ENCODE results near the gene PHKB. TPM values are rescaled to one million over a fixed set of nuclear protein-coding genes. Genes with fewer than 3 reads are reported as not detected.
"Not testable (repeated sequence)": the region's sequence is repeated elsewhere in the genome, so short reads cannot be mapped to it uniquely, and the experiment has no call there.

The PHKB gene
- total RNA-seq, 1 experiment from 2014 or later: 83.4 TPM

DNA sequence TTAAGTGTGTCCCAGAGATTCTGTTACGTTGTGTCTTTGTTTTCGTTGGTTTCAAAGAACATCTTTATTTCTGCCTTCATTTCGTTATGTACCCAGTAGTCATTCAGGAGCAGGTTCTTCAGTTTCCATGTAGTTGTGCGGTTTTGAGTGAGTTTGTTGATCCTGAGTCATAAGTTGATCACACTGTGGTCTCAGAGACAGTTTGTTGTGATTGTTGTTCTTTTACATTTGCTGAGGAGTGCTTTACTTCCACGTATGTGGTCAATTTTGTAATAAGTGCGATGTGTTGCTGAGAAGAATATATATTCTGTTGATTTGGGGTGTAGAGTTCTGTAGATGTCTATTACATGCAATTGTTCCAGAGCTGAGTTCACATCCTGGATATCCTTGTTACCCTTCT is 83.1 kb downstream of the PHKB start:
- H3K4me3 Mint-ChIP-seq (ENCODE audit: low read depth, unreplicated experiment); BruUV-seq (replicated peaks); H3K36me3 Mint-ChIP-seq (ENCODE audit: insufficient read depth, unreplicated experiment); H3K27me3 Mint-ChIP-seq (ENCODE audit: unreplicated experiment); DNase-seq; CTCF ChIA-PET; intact Hi-C loops (cut with micrococcal nuclease; ENCODE audit: unreplicated experiment); H3K27ac Mint-ChIP-seq (ENCODE audit: unreplicated experiment); H3K4me1 Mint-ChIP-seq (ENCODE audit: low read depth, unreplicated experiment): not testable (repeated sequence)
- H3K9me3 Mint-ChIP-seq (ENCODE audit: low read depth, unreplicated experiment): peaks cover 15% of the 10 kb centered on the region

DNA sequence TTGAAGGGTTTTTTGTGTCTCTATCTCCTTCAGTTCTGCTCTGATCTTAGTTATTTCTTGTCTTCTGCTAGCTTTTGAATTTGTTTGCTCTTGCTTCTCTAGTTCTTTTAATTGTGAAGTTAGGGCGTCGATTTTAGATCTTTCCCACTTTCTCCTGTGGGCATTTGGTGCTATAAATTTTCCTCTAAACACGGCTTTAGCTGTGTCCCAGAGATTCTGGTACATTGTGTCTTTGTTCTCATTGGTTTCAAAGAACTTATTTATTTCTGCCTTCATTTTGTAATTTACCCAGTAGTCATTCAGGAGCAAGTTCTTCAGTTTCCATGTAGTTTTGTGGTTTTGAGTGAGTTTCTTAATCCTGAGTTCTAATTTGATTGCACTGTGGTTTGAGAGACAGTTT is 90.1 kb downstream of the PHKB start:
- CTCF ChIA-PET; BruUV-seq (replicated peaks); intact Hi-C loops (cut with micrococcal nuclease; ENCODE audit: unreplicated experiment); H3K4me1 Mint-ChIP-seq (ENCODE audit: low read depth, unreplicated experiment); H3K36me3 Mint-ChIP-seq (ENCODE audit: insufficient read depth, unreplicated experiment); DNase-seq; H3K27ac Mint-ChIP-seq (ENCODE audit: unreplicated experiment); H3K4me3 Mint-ChIP-seq (ENCODE audit: low read depth, unreplicated experiment); H3K27me3 Mint-ChIP-seq (ENCODE audit: unreplicated experiment): not testable (repeated sequence)
- H3K9me3 Mint-ChIP-seq (ENCODE audit: low read depth, unreplicated experiment): peaks cover 13% of the 10 kb centered on the region

DNA sequence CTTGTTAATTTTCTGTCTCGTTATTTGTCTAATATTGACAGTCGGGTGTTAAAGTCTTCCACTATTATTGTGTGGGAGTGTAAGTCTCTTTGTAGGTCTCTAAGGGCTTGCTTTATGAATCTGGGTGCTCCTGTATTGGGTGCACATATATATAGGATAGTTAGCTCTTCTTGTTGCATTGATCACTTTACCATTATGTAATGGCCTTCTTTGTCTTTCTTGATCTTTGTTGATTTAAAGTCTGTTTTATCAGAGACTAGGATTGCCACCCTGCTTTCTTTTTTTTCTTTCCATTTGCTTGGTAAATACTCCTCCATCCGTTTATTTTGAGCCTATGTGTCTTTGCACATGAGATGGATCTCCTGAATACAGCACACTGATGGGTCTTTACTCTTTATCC is 90.6 kb downstream of the PHKB start:
- H3K4me1 Mint-ChIP-seq (ENCODE audit: low read depth, unreplicated experiment); H3K36me3 Mint-ChIP-seq (ENCODE audit: insufficient read depth, unreplicated experiment); BruUV-seq (replicated peaks); H3K27ac Mint-ChIP-seq (ENCODE audit: unreplicated experiment); H3K27me3 Mint-ChIP-seq (ENCODE audit: unreplicated experiment); CTCF ChIA-PET; intact Hi-C loops (cut with micrococcal nuclease; ENCODE audit: unreplicated experiment); H3K4me3 Mint-ChIP-seq (ENCODE audit: low read depth, unreplicated experiment); DNase-seq: not testable (repeated sequence)
- peaks cover 11% of the 10 kb centered on the region for H3K9me3 Mint-ChIP-seq (ENCODE audit: low read depth, unreplicated experiment)

DNA sequence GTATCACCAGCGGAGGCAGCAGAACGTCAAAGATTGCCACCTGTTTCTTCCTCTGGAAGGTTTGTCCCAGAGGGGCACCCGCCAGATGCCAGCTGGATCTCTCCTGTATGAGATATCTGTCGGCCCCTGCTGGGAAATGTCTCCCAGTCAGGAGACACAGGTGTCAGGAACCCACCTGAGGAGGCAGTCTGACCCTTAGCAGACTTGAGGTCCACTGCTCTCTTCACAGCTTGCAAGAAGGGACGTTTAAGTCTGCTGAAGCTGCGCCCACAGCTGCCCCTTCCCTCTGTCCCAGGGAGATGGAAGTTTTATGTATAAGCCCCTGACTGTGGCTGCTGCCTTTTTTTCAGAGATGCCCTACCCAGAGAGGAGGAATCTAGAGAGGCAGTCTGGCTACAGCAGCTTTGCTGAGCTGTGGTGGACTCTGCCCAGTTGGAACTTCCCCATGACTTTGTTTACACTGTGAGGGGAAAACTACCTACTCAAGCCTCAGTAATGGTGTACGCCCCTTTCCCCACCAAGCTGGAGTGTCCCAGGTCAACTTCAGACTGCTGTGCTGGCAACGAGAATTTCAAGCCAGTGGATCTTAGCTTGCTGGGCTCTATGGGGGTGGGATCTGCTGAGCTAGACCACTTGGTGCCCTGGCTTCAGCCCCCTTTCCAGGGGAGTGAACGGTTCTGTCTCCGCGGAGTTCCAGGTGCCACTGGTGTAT is 92.9 kb downstream of the PHKB start:
- TF ChIP-seq, protein P1, sequence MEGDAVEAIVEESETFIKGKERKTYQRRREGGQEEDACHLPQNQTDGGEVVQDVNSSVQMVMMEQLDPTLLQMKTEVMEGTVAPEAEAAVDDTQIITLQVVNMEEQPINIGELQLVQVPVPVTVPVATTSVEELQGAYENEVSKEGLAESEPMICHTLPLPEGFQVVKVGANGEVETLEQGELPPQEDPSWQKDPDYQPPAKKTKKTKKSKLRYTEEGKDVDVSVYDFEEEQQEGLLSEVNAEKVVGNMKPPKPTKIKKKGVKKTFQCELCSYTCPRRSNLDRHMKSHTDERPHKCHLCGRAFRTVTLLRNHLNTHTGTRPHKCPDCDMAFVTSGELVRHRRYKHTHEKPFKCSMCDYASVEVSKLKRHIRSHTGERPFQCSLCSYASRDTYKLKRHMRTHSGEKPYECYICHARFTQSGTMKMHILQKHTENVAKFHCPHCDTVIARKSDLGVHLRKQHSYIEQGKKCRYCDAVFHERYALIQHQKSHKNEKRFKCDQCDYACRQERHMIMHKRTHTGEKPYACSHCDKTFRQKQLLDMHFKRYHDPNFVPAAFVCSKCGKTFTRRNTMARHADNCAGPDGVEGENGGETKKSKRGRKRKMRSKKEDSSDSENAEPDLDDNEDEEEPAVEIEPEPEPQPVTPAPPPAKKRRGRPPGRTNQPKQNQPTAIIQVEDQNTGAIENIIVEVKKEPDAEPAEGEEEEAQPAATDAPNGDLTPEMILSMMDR (IDR thresholded peaks at IDR 0.05; ENCODE audit: unreplicated experiment): no peak
- DNase-seq: no peak
- BruUV-seq (replicated peaks): no TSS peak
- H3K36me3 Mint-ChIP-seq (ENCODE audit: insufficient read depth, unreplicated experiment): no peaks in the 10 kb centered on the region
- intact Hi-C loops (cut with micrococcal nuclease; ENCODE audit: unreplicated experiment): no loop called here
- no peaks in the 10 kb centered on the region for H3K27me3 Mint-ChIP-seq (ENCODE audit: unreplicated experiment)
- peaks cover 11% of the 10 kb centered on the region for H3K9me3 Mint-ChIP-seq (ENCODE audit: low read depth, unreplicated experiment)
- no peak overlapping the region for H3K4me3 Mint-ChIP-seq (ENCODE audit: low read depth, unreplicated experiment)
- no peak overlapping the region for H3K27ac Mint-ChIP-seq (ENCODE audit: unreplicated experiment)
- no peaks in the 10 kb centered on the region for H3K4me1 Mint-ChIP-seq (ENCODE audit: low read depth, unreplicated experiment)
- CTCF ChIA-PET: interaction anchor here (0.6 kb wide), 1 partner anchor 26 kb away, joined by 8 read pairs; no protein-coding TSS in a partner anchor

DNA sequence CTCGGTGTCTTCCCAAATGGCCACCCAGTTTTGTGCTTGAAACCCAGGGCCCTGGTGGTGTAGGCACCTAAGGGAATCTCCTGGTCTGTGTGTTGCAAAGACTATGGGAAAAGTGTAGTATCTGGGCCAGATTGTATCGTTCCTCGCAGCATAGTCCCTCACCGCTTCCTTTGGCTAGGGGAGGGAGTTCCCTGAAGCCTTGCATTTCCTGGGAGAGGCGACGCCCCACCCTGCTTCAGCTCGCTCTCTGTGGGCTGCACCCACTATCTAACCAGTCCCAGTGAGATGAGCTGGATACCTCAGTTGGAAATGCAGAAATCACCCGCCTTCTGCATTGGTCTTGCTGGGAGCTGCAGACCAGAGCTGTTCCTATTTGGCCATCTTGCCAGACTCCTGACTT is 93.5 kb downstream of the PHKB start:
- H3K36me3 Mint-ChIP-seq (ENCODE audit: insufficient read depth, unreplicated experiment); H3K27me3 Mint-ChIP-seq (ENCODE audit: unreplicated experiment); DNase-seq; intact Hi-C loops (cut with micrococcal nuclease; ENCODE audit: unreplicated experiment); BruUV-seq (replicated peaks); H3K4me3 Mint-ChIP-seq (ENCODE audit: low read depth, unreplicated experiment); H3K4me1 Mint-ChIP-seq (ENCODE audit: low read depth, unreplicated experiment); H3K27ac Mint-ChIP-seq (ENCODE audit: unreplicated experiment); CTCF ChIA-PET: not testable (repeated sequence)
- H3K9me3 Mint-ChIP-seq (ENCODE audit: low read depth, unreplicated experiment): peaks cover 11% of the 10 kb centered on the region

DNA sequence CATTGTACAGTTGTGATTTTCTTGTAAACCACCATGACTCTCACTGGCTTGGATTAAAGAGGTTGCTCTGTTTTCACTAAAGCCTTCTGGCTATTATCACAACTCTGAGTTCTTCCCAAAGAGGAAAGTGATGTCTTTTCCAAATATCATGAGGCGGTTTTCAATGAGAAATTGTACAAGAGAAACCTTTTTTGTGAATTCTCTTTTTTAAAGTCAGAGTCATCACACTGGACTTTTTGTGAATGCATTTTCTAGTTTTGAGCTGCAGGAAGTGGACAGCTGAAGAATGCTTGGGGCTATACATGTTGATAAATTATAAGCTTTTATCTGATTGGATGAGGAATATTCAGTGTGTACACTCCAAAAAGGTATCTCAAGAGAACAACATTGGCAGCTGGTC is 100.2 kb downstream of the PHKB start:
- CTCF ChIA-PET: no interaction called here
- peaks cover 13% of the 10 kb centered on the region for H3K9me3 Mint-ChIP-seq (ENCODE audit: low read depth, unreplicated experiment)
- DNase-seq: no peak
- TF ChIP-seq, protein P1 (IDR thresholded peaks at IDR 0.05; ENCODE audit: unreplicated experiment): no peak
- H3K4me3 Mint-ChIP-seq (ENCODE audit: low read depth, unreplicated experiment): no peak overlapping the region
- BruUV-seq (replicated peaks): no TSS peak
- no peak overlapping the region for H3K27ac Mint-ChIP-seq (ENCODE audit: unreplicated experiment)
- no peaks in the 10 kb centered on the region for H3K4me1 Mint-ChIP-seq (ENCODE audit: low read depth, unreplicated experiment)
- no peaks in the 10 kb centered on the region for H3K36me3 Mint-ChIP-seq (ENCODE audit: insufficient read depth, unreplicated experiment)
- H3K27me3 Mint-ChIP-seq (ENCODE audit: unreplicated experiment): no peaks in the 10 kb centered on the region
- intact Hi-C loops (cut with micrococcal nuclease; ENCODE audit: unreplicated experiment): no loop called here

Measured in Calu3 (cell line).